VCaP (cell line): ENCODE data around the gene IFIT5.

Experiments
- H3K27ac ChIP-seq: fragments of 450-650 bp; 2 replicates; pipeline ENCODE4 v1.5.1; 2017
- TF ChIP-seq, protein P1 (sequence below): fragments of 450-650 bp; conservative IDR thresholded peaks from 2 replicates; pipeline ENCODE4 v1.5.1; 2017; ENCODE audit warnings: mild to moderate bottlenecking, moderate library complexity

The IFIT5 gene, protein sequence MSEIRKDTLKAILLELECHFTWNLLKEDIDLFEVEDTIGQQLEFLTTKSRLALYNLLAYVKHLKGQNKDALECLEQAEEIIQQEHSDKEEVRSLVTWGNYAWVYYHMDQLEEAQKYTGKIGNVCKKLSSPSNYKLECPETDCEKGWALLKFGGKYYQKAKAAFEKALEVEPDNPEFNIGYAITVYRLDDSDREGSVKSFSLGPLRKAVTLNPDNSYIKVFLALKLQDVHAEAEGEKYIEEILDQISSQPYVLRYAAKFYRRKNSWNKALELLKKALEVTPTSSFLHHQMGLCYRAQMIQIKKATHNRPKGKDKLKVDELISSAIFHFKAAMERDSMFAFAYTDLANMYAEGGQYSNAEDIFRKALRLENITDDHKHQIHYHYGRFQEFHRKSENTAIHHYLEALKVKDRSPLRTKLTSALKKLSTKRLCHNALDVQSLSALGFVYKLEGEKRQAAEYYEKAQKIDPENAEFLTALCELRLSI

DNA sequence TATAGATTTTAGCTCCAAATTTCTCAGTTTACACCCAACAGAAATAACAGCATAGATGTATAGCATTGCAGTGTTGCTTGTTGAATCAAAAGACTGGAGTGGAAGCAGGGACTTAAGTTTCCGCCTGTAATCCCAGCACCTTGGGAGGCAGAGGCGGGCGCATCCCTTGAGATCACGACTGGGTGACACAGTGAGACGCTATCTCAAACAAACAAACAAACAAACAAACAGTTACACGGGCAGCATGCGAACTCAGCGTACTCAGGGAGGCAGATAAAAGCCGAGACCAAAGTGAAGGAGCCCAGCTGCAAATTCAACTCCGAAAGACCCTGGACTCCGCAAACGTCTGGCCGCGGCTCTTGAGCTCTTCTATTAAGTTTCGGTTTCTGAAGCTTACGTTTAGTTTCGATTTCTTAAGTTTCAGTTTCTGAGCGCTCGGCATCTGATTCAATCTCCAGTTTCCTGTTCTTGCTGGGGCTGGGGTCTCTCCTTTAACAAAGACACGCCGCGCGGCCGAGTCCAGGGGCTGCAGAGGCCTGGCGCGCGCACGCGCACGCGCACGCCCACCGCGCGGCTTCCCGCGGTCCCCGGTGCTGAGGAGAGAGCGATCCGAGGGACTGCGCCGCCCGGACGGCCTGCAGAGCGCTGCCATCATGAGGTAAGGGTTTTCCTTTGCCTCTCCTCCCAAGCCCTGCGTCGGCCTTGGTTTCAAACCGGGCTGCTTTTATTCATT lies at the start of gene IFIT5:
Gene IFIT5 (plus strand): TSS at position 423 of the 733 bp plus-strand sequence. CDS start 231 bp downstream, at position 654.
- peak within 1 kb of the TSS; percentile 92 for H3K27ac ChIP-seq
- TF ChIP-seq, protein P1, sequence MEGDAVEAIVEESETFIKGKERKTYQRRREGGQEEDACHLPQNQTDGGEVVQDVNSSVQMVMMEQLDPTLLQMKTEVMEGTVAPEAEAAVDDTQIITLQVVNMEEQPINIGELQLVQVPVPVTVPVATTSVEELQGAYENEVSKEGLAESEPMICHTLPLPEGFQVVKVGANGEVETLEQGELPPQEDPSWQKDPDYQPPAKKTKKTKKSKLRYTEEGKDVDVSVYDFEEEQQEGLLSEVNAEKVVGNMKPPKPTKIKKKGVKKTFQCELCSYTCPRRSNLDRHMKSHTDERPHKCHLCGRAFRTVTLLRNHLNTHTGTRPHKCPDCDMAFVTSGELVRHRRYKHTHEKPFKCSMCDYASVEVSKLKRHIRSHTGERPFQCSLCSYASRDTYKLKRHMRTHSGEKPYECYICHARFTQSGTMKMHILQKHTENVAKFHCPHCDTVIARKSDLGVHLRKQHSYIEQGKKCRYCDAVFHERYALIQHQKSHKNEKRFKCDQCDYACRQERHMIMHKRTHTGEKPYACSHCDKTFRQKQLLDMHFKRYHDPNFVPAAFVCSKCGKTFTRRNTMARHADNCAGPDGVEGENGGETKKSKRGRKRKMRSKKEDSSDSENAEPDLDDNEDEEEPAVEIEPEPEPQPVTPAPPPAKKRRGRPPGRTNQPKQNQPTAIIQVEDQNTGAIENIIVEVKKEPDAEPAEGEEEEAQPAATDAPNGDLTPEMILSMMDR: no peak

DNA sequence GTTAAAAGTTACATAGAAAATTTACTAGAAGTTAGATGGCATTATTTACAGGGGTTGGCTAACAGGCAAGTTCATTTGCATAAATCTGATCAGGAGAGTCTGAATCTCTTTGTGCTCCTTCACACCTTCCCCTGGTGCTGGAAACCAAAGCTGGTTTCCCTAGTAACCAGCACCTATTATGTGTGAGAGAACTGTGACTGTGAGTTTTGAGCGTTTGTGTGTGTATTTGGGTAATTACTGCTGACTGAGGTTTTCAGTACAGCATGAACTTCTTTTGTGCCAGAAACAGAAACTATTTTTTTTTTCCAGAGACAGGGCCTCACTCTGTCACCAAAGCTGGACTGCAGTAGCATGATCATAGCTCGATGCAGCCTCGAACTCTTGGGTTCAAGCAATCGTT lies 46.8 kb upstream of the IFIT5 start:
- TF ChIP-seq, protein P1: no peak
- no peak overlapping the region for H3K27ac ChIP-seq

DNA sequence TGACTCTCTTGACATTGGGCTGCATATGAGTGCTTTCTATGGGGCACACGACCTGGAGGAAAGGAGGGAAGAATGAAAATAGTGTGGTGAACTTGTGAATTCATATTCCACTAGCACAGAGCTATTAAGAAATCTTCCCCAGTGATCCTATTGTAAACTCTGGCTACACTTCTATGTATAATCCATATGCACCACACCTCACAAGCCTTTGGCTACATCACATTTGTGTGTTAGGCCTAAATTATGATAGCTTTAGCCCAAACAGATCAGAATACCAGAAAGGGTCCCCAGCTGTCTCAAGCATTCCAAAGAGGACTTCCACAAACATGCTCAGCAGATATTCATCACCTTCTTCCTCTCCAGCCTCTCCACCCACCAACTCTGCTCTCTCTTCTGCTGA lies 46.2 kb upstream of the IFIT5 start:
- TF ChIP-seq, protein P1: no peak
- no peak overlapping the region for H3K27ac ChIP-seq

DNA sequence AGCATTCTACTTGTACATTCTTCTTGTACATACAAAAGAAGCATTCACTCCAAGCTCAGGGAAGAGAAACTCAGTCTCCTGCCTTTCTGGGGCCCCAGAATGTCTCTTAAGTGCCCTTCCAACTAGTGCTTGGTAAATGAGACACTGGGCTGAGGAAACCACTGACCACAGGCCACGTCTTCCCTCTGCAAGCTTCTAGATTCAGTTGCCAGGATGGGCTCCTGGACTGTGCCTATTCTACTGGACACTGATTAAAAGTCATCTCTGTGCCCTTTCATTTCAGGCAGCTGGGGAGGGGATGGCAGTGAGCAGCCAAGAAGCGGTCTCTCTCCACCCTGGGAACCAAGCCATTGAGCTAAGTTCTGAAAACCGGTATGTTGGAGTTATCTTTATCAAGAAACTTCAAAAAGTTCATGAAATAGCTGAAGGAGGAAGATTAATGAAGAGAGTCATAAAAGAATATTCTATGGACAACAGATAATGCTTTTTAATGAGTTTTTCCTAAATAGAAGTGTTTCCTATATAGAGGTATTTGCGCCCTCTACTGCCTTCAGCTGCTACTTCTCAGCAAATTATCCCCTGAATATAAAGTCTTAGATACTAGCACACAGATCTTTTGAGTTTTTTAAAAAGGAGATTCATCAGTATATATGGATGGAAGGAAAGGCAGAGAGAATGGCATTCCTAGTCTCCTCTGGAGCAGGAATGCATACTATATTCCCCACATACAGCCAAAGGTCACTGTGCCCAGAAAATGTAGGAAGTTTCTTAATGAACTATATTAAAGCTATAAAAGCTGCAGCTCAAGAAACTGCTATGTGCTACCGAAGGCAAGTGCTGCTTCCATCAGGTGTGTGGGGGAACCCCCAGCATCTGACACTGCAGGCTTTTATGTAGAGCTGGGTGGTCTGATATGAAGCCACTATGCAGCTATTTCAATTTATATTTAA lies 44.9 kb upstream of the IFIT5 start:
- TF ChIP-seq, protein P1: peak; percentile 70
- H3K27ac ChIP-seq: no peak overlapping the region

DNA sequence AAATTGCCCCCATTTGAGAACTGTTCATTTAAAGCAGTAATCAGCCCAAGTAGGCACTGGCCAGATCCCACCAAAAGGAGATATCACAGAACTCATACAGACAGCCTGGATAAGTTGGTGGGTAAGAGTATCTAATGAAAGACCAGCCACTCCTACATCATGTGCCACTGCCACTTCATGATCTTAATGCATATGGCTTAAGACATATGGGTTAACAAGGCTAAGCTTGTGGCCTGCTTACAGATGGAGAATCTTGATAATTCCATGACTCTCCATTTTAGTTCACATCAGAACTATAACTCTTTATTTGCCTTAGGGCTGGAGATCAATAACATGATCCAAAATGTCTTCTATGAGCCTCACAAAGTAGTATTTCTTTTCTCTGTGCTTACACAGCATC lies 43.3 kb upstream of the IFIT5 start:
- TF ChIP-seq, protein P1: no peak
- no peak overlapping the region for H3K27ac ChIP-seq

DNA sequence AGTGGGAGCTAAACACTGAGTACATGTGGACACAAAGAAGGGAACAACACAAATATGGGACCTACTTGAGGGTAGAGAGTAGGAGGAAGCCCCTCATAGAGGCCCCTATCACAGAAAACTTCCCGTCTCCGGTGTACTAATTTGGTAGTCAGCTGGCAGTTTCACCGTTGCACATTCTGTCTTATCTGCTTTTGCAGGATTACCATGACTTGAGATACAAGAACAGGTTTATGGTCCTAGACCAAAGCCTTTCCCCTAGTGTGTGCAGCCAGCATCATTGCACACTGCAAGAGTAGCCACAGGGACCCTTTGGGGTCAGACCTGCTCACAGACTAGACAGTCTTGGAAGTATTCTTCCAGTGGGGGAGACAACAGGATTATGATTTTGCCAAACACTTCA lies 42.4 kb upstream of the IFIT5 start:
- H3K27ac ChIP-seq: peak overlapping the region; percentile 87; the same call in 1 of the 2 replicates
- TF ChIP-seq, protein P1: no peak
